H9 (cell line): ENCODE results near the gene CTLA4. TPM values are rescaled to one million over a fixed set of nuclear protein-coding genes. Genes with fewer than 3 reads are reported as not detected.

Source experiments
- DNase-seq: peaks from one replicate; pipeline ENCODE4 v3.0.0-alpha.2; 2017
- H2AFZ ChIP-seq: one replicate; pipeline ENCODE4 v1.6.1; 2013; ENCODE audit warnings: mild to moderate bottlenecking, low read length, control low read depth, moderate library complexity
- H2AK5ac ChIP-seq: 2 replicates; pipeline ENCODE4 v1.6.1; 2013; ENCODE audit warnings: low read length, control low read depth, mixed read lengths; ENCODE audit not compliant: insufficient read length
- H2BK120ac ChIP-seq: one replicate; pipeline ENCODE4 v1.6.1; 2013; ENCODE audit warnings: low read depth, mild to moderate bottlenecking, low read length, control low read depth, inconsistent platforms; ENCODE audit not compliant: poor library complexity, severe bottlenecking
- H2BK12ac ChIP-seq: 2 replicates; pipeline ENCODE4 v1.6.1; 2013; ENCODE audit warnings: low read length, control low read depth, mixed read lengths, low read depth; ENCODE audit not compliant: insufficient read length
- H2BK15ac ChIP-seq: 2 replicates; pipeline ENCODE4 v1.6.1; 2013; ENCODE audit warnings: low read depth, low read length, control low read depth
- H2BK20ac ChIP-seq: one replicate; pipeline ENCODE4 v1.6.1; 2013; ENCODE audit warnings: low read depth, mild to moderate bottlenecking, low read length, control low read depth, inconsistent platforms; ENCODE audit not compliant: poor library complexity, severe bottlenecking
- H2BK5ac ChIP-seq: 2 replicates; pipeline ENCODE4 v1.6.1; 2013; ENCODE audit warnings: low read length, control low read depth, mixed read lengths; ENCODE audit not compliant: insufficient read length
- H3K14ac ChIP-seq: 2 replicates; pipeline ENCODE4 v1.6.1; 2013; ENCODE audit warnings: low read length, control low read depth; ENCODE audit not compliant: insufficient read depth
- H3K18ac ChIP-seq: 2 replicates; pipeline ENCODE4 v1.6.1; 2013; ENCODE audit warnings: low read depth, mild to moderate bottlenecking, mixed read lengths, low read length, control low read depth; ENCODE audit not compliant: insufficient read length
- H3K23ac ChIP-seq: 2 replicates; pipeline ENCODE4 v1.6.1; 2013; ENCODE audit warnings: low read length, control low read depth, mixed read lengths, low read depth; ENCODE audit not compliant: insufficient read length
- H3K23me2 ChIP-seq: 2 replicates; pipeline ENCODE4 v1.6.1; 2013; ENCODE audit warnings: low read depth, mild to moderate bottlenecking, mixed read lengths, low read length, control low read depth; ENCODE audit not compliant: insufficient read length, poor library complexity, severe bottlenecking
- H3K27ac ChIP-seq: 2 replicates; pipeline ENCODE4 v1.5.1; 2013; ENCODE audit warnings: low read length, control low read depth, mixed read lengths, low read depth; ENCODE audit not compliant: insufficient read length
- H3K27me3 ChIP-seq: 2 replicates; pipeline ENCODE4 v1.6.1; 2013; ENCODE audit warnings: low read length, control low read depth, inconsistent platforms; ENCODE audit not compliant: insufficient read depth
- H3K4ac ChIP-seq: 2 replicates; pipeline ENCODE4 v1.6.1; 2013; ENCODE audit warnings: low read depth, mild to moderate bottlenecking, control low read depth, inconsistent platforms, low read length, moderate library complexity
- H3K4me1 ChIP-seq: 2 replicates; pipeline ENCODE4 v1.6.1; 2013; ENCODE audit warnings: low read length, control low read depth, inconsistent platforms; ENCODE audit not compliant: insufficient read depth
- H3K4me2 ChIP-seq: 2 replicates; pipeline ENCODE4 v1.6.1; 2013; ENCODE audit warnings: low read length, control low read depth, mixed read lengths; ENCODE audit not compliant: insufficient read length, insufficient read depth
- H3K56ac ChIP-seq: 2 replicates; pipeline ENCODE4 v1.6.1; 2013; ENCODE audit warnings: low read depth, mild to moderate bottlenecking, mixed read lengths, low read length, control low read depth; ENCODE audit not compliant: insufficient read length
- H3K79me1 ChIP-seq: 2 replicates; pipeline ENCODE4 v1.6.1; 2013; ENCODE audit warnings: low read depth, mild to moderate bottlenecking, moderate library complexity, low read length, control low read depth, inconsistent platforms; ENCODE audit not compliant: insufficient read depth, poor library complexity, severe bottlenecking
- H3K79me2 ChIP-seq: 2 replicates; pipeline ENCODE4 v1.6.1; 2013; ENCODE audit warnings: low read length, control low read depth, inconsistent platforms; ENCODE audit not compliant: insufficient read depth
- H3K9ac ChIP-seq: 2 replicates; pipeline ENCODE4 v1.6.1; 2013; ENCODE audit warnings: low read length, control low read depth, mixed read lengths; ENCODE audit not compliant: insufficient read length; ENCODE audit errors: extremely low read depth
- H3K9me3 ChIP-seq: one replicate; pipeline ENCODE4 v1.6.1; 2013; ENCODE audit warnings: low read depth, low read length, inconsistent platforms; ENCODE audit not compliant: control insufficient read depth
- H3T11ph ChIP-seq: one replicate; pipeline ENCODE4 v1.6.1; 2013; ENCODE audit warnings: mild to moderate bottlenecking, low read length, control low read depth, inconsistent platforms
- H4K20me1 ChIP-seq: one replicate; pipeline ENCODE4 v1.6.1; 2013; ENCODE audit not compliant: control insufficient read depth, insufficient read length, insufficient read depth
- H4K5ac ChIP-seq: 2 replicates; pipeline ENCODE4 v1.6.1; 2013; ENCODE audit warnings: low read depth, mild to moderate bottlenecking, mixed read lengths, low read length, control low read depth; ENCODE audit not compliant: insufficient read length
- H4K8ac ChIP-seq: replicated peaks from 2 replicates; pipeline ENCODE4 v1.6.1; 2013; ENCODE audit warnings: low read length, control low read depth, mixed read lengths, low read depth; ENCODE audit not compliant: insufficient read length
- H4K91ac ChIP-seq: 2 replicates; pipeline ENCODE4 v1.6.1; 2013; ENCODE audit warnings: low read depth, mild to moderate bottlenecking, moderate library complexity, mixed read lengths, low read length, control low read depth; ENCODE audit not compliant: insufficient read length
- H3K27ac Mint-ChIP-seq, 3 experiments: 2 replicates in 2 of 3; 3 replicates in 1 of 3; pipeline ENCODE4 v1.8.0; 2020 to 2021; ENCODE audit warnings: mixed read lengths in 3 of 3, mild to moderate bottlenecking in 1 of 3, moderate library complexity in 1 of 3
- H3K27me3 Mint-ChIP-seq: 2 replicates; pipeline ENCODE4 v1.8.0; 2021; ENCODE audit warnings: low read depth, mild to moderate bottlenecking, moderate library complexity, mixed read lengths
- H3K36me3 Mint-ChIP-seq, 3 experiments: 2 replicates in 2 of 3; 3 replicates in 1 of 3; pipeline ENCODE4 v1.8.0; 2020 to 2021; ENCODE audit warnings: low read depth in 3 of 3, mixed read lengths in 3 of 3; ENCODE audit not compliant: insufficient read depth in 1 of 3
- H3K4me1 Mint-ChIP-seq, 2 experiments: 2 replicates each; pipeline ENCODE4 v1.8.0; 2020; ENCODE audit warnings: mixed read lengths in 2 of 2
- H3K4me3 Mint-ChIP-seq, 2 experiments: 2 replicates in 1 of 2; 3 replicates in 1 of 2; pipeline ENCODE4 v1.8.0; 2020 to 2021; ENCODE audit warnings: mild to moderate bottlenecking in 2 of 2, mixed read lengths in 2 of 2, moderate library complexity in 1 of 2
- H3K9me3 Mint-ChIP-seq, 2 experiments: 2 replicates in 1 of 2; 3 replicates in 1 of 2; pipeline ENCODE4 v1.8.0; 2020; ENCODE audit warnings: mild to moderate bottlenecking in 2 of 2, mixed read lengths in 2 of 2, moderate library complexity in 1 of 2
- WGBS: extraction: QIAGEN DNeasy Blood & Tissue Kit; methylation state at CpG from one replicate; pipeline ENCODE4 v1.1.7; 2013; ENCODE audit warnings: missing lambda C conversion rate, low lambda C conversion rate, mixed read lengths; ENCODE audit not compliant: insufficient read length; ENCODE audit errors: extremely low coverage; 5-methylcytosine and 5-hydroxymethylcytosine counted together
- total RNA-seq: library from RNA; stranded (reverse); gene quantifications from 2 replicates; pipeline ENCODE4 v1.2.1, GENCODE V29; 2021
- TF ChIP-seq, protein P1 (sequence below): fragments of 200-600 bp; sonication (generic); conservative IDR thresholded peaks from 3 replicates; pipeline ENCODE4 v1.8.0; 2021; ENCODE audit warnings: antibody characterized with exemption, mild to moderate bottlenecking

Gene CTLA4
- total RNA-seq, 1 experiment from 2014 or later, result not detected

DNA sequence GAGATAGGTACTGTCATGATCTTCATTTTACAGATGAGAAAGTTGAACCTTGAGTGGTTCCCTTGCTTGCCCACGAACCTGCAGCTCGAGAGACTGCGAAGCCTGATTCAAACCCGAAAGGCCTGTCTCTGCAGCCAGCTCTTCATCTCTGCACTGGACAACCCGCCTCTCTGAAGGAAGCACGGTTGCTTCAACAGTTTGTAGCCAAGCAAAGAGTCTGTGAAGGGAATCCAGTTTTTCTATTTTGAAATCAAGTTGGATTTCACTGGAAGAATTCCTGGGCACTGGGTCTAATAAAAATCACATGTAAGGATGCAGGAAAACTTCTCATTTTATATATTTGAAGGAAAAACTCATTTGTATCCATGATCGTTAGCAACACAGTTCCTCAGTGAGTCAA lies 47.7 kb downstream of the CTLA4 start:
- H3K4me1 ChIP-seq, result peaks cover 5% of the 10 kb centered on the region; the same call in 1 of the 2 replicates
- WGBS, result no CpG with 5 or more reads among the region's 7 CpGs
- H2BK5ac ChIP-seq, result no peak overlapping the region
- no peak overlapping the region for H3K56ac ChIP-seq
- no peak overlapping the region for H2BK20ac ChIP-seq
- no peaks in the 10 kb centered on the region for H3K9me3 Mint-ChIP-seq
- H3K9ac ChIP-seq, result no peak overlapping the region
- H2AFZ ChIP-seq, result no peak overlapping the region
- no peak overlapping the region for H2AK5ac ChIP-seq
- TF ChIP-seq, protein P1, sequence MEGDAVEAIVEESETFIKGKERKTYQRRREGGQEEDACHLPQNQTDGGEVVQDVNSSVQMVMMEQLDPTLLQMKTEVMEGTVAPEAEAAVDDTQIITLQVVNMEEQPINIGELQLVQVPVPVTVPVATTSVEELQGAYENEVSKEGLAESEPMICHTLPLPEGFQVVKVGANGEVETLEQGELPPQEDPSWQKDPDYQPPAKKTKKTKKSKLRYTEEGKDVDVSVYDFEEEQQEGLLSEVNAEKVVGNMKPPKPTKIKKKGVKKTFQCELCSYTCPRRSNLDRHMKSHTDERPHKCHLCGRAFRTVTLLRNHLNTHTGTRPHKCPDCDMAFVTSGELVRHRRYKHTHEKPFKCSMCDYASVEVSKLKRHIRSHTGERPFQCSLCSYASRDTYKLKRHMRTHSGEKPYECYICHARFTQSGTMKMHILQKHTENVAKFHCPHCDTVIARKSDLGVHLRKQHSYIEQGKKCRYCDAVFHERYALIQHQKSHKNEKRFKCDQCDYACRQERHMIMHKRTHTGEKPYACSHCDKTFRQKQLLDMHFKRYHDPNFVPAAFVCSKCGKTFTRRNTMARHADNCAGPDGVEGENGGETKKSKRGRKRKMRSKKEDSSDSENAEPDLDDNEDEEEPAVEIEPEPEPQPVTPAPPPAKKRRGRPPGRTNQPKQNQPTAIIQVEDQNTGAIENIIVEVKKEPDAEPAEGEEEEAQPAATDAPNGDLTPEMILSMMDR, result no peak
- H3K14ac ChIP-seq, result no peak overlapping the region
- no peak overlapping the region for H4K5ac ChIP-seq
- H3K79me2 ChIP-seq, result no peaks in the 10 kb centered on the region
- peaks cover 12 to 17% of the 10 kb centered on the region in 2 experiments for H3K4me1 Mint-ChIP-seq
- no peak overlapping the region for H2BK12ac ChIP-seq
- no peak overlapping the region for H3K23ac ChIP-seq
- no peak for DNase-seq
- H3K4ac ChIP-seq, result no peak overlapping the region
- H3K4me2 ChIP-seq, result no peak overlapping the region
- no peak overlapping the region for H3T11ph ChIP-seq
- H3K79me1 ChIP-seq, result no peaks in the 10 kb centered on the region
- H4K8ac ChIP-seq, result no peak overlapping the region
- H3K23me2 ChIP-seq, result no peaks in the 10 kb centered on the region
- no peaks in the 10 kb centered on the region for H3K36me3 Mint-ChIP-seq
- H3K4me3 Mint-ChIP-seq, result no peak overlapping the region
- no peaks in the 10 kb centered on the region for H3K27me3 ChIP-seq
- H4K20me1 ChIP-seq, result no peaks in the 10 kb centered on the region
- H3K27ac ChIP-seq, result no peak overlapping the region
- no peak overlapping the region for H3K27ac Mint-ChIP-seq
- H3K27me3 Mint-ChIP-seq, result no peaks in the 10 kb centered on the region
- H4K91ac ChIP-seq, result no peak overlapping the region
- H3K9me3 ChIP-seq, result no peaks in the 10 kb centered on the region
- no peak overlapping the region for H3K18ac ChIP-seq
- H2BK15ac ChIP-seq, result no peak overlapping the region
- H2BK120ac ChIP-seq, result no peak overlapping the region
